ENCODE measurements around the gene TPM1. TPM values are rescaled to one million over a fixed set of nuclear protein-coding genes. Genes with fewer than 3 reads are reported as not detected.
A peak's percentile ranks its signal among the peaks of the same experiment; 100 is the strongest.

TPM1 gene
- total RNA-seq, 6 experiments from 2014 or later = 1,264 to 1,620 (median 1,342) TPM

DNA sequence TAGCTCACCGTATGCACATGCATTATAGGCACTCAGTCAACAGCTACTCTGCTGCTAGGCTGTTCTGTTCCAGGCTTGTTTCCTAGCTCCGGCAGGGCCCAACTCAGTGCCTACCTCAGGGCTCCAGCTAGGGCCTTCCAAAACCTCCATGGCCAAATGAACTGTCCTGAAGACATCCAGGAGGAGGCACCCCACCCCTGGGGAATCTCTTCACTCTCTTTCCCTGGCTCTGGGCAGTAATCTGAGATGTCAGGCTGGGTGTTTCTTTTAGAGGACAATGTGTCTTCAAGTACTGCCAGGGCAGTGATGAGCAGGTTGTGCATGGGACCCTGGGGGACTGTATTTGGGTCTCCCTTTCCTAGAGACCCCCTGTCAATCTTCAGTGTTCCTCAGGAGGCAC, 38.3 kb upstream of the TPM1 start:
- Mint-ChIP-seq H3K36me3 (ENCODE audit: low read depth) (no peaks in the 10 kb centered on the region), H3K27me3 (ENCODE audit: insufficient read depth) (no peaks in the 10 kb centered on the region; the same call in none of the 2 replicates), H3K9me3 (no peaks in the 10 kb centered on the region), H3K27ac (no peak overlapping the region), H3K4me3 (no peak overlapping the region), H3K4me1 (ENCODE audit: low read depth) (peaks cover 17% of the 10 kb centered on the region)
- DNase-seq = peak; percentile 19
- TF ChIP-seq, protein P1, sequence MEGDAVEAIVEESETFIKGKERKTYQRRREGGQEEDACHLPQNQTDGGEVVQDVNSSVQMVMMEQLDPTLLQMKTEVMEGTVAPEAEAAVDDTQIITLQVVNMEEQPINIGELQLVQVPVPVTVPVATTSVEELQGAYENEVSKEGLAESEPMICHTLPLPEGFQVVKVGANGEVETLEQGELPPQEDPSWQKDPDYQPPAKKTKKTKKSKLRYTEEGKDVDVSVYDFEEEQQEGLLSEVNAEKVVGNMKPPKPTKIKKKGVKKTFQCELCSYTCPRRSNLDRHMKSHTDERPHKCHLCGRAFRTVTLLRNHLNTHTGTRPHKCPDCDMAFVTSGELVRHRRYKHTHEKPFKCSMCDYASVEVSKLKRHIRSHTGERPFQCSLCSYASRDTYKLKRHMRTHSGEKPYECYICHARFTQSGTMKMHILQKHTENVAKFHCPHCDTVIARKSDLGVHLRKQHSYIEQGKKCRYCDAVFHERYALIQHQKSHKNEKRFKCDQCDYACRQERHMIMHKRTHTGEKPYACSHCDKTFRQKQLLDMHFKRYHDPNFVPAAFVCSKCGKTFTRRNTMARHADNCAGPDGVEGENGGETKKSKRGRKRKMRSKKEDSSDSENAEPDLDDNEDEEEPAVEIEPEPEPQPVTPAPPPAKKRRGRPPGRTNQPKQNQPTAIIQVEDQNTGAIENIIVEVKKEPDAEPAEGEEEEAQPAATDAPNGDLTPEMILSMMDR (IDR thresholded peaks at IDR 0.05) = peak; percentile 45; the same call in 1 of the 2 replicates

DNA sequence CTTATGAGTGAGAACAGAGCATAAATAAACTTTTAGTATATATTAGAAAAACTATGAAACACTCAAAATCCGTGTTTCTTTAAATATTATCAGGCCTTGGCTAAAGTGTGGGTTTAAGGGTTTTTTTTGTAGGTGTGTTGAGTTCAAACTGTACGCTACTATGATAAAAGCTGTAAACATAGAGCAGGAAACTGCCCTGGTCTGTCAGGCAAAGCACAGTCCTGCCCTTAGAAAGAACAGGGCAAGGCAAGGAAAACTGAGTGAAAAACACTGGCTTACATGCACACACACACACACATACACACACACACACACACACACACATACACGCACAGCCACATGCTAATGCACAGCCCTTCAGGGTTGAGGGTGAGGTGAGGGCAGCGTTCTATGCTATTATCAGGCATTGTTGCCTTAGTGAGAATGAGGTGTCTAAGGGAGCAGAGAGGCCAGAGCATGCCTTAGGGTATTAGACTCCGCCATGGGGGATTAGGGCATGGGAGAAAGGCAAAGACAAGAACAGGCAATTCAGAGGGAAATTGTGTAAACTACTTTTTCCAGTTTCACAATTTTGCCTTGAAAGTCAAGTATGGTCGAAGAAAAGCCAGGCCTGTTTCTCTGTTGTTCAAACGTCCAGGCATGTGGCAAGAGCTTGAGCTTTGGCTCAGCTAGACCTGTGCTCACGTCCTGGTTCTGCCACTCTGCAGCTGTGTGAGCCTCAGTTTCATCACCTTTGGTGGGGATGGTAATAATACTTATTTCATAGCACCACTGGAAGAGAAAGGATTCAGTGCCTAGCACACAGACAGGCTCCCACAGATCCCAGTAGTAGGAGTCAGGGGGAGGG, 36.3 kb upstream of the TPM1 start:
- Mint-ChIP-seq H3K9me3 (no peaks in the 10 kb centered on the region), H3K4me3 (no peak overlapping the region), H3K27ac (no peak overlapping the region), H3K36me3 (ENCODE audit: low read depth) (no peaks in the 10 kb centered on the region), H3K4me1 (ENCODE audit: low read depth) (peaks cover 17% of the 10 kb centered on the region), H3K27me3 (ENCODE audit: insufficient read depth) (no peaks in the 10 kb centered on the region; the same call in none of the 2 replicates)
- DNase-seq = no peak
- TF ChIP-seq, protein P1 (IDR thresholded peaks at IDR 0.05) = no peak

DNA sequence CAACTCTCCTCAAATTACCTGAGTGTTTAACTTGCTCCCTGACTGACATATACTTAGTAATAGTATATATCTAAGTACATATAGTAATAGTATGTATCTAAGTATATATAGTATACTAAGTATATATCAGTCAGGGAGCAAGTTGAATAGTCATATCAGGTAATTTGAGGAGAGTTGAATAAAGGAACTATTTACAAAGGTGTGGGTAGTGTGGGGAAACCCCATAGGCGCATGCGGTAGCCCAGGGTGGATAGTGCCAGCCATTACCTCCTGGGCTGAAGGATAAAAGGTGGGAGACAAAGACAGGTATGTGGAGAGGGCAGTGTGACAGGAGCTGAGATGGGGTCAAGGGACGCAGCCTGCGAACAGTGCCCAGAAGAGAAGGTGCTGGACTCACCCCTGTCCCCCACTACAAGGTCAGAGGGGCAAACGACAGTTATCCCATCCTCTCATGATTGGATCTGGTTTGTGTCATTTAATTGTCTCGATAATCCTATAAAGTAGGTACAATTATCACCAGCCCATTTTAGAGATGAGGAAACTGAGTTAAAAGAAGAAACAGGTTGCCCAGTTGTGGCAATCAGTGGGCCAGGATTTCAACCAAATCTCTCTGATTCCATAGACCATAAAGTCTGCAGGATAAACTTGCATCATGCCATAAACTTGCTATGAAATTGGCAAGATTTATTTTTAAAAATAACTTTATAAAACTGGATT, 34.1 kb upstream of the TPM1 start:
- Mint-ChIP-seq H3K36me3 (ENCODE audit: low read depth) (no peaks in the 10 kb centered on the region), H3K9me3 (no peaks in the 10 kb centered on the region), H3K4me1 (ENCODE audit: low read depth) (peaks cover 23% of the 10 kb centered on the region), H3K4me3 (no peak overlapping the region), H3K27ac (no peak overlapping the region), H3K27me3 (ENCODE audit: insufficient read depth) (no peaks in the 10 kb centered on the region; the same call in none of the 2 replicates)
- no peak for DNase-seq
- TF ChIP-seq, protein P1 (IDR thresholded peaks at IDR 0.05) = no peak

DNA sequence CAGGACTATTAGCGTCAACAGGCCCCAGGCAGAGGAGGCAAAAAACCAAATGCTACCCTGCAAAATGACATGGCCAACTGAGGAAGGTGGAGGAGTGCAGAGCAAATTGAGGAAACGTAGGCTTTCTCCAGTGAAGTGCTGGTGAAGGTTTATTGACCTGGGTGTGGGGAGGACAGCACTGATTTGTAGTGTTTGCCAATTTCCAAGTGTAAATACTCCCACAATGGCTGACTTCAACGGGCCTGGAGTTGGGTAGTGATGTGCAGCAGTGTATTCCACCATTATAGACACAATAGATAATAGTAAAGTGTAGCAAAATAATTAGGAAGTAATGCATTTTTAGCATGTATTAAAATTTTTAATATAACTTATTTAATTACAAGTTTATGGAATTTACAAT, 32.2 kb upstream of the TPM1 start:
- H3K27ac Mint-ChIP-seq = no peak overlapping the region
- H3K4me3 Mint-ChIP-seq = no peak overlapping the region
- TF ChIP-seq, protein P1 (IDR thresholded peaks at IDR 0.05) = no peak
- H3K36me3 Mint-ChIP-seq (ENCODE audit: low read depth) = no peaks in the 10 kb centered on the region
- peaks cover 30% of the 10 kb centered on the region for H3K4me1 Mint-ChIP-seq (ENCODE audit: low read depth)
- no peaks in the 10 kb centered on the region; the same call in 1 of the 2 replicates for H3K27me3 Mint-ChIP-seq (ENCODE audit: insufficient read depth)
- no peak for DNase-seq
- H3K9me3 Mint-ChIP-seq = no peaks in the 10 kb centered on the region

DNA sequence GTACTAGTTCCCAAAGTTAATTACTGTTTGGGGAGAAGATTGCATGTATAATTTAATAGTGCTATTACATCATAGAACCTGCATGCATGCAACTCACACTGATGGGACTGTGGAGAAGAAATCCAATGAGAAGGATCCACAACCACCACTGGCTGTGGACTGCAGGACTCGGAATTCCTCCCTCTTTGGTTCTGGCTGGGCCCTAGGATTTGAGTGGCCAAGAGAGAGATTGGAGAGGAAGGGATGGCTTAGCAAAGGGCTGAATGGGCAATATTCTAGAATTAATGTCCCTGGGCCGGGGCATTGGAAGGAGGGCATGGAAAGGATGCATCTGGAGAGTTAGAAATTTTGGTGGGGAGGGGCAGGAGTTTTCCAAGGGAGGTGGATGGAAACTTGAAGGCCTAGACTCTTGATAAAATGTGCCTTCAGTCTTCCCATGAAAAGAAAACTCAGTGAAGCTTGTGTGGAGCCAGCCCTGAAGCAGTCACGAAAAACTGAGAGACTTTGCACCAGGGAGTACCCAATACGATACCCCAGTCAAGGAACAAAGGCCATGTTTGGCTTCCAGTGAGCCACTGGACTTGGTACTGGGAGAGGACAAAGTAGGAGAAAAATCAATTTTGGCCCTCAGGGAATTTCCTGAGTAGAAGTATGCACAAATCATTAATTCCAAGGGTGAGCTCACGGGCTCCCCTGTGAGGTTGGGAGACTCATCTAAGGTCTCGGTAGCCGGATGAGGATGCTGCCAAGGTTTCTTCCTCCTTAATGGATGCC, 31.4 kb upstream of the TPM1 start:
- H3K4me3 Mint-ChIP-seq = no peak overlapping the region
- H3K4me1 Mint-ChIP-seq (ENCODE audit: low read depth) = peaks cover 38% of the 10 kb centered on the region
- DNase-seq = no peak
- no peak overlapping the region for H3K27ac Mint-ChIP-seq
- TF ChIP-seq, protein P1 (IDR thresholded peaks at IDR 0.05) = no peak
- H3K9me3 Mint-ChIP-seq = no peaks in the 10 kb centered on the region
- H3K36me3 Mint-ChIP-seq (ENCODE audit: low read depth) = no peaks in the 10 kb centered on the region
- no peaks in the 10 kb centered on the region; the same call in 1 of the 2 replicates for H3K27me3 Mint-ChIP-seq (ENCODE audit: insufficient read depth)
